Mucosa of rectum (tissue), 2 donors: ENCODE results near the gene AADAT.
A peak's percentile ranks its signal among the peaks of the same experiment; 100 is the strongest.

Experiments
- H3K27ac ChIP-seq, 2 donors: one replicate each; pipeline ENCODE4 v1.7.0; 2013; ENCODE audit warnings: inconsistent platforms in 2 of 2, low read depth in 2 of 2, low read length in 2 of 2
- H3K27me3 ChIP-seq, 2 donors: one replicate each; pipeline ENCODE4 v1.7.0; 2013; ENCODE audit warnings: low read length in 2 of 2; ENCODE audit not compliant: control insufficient read depth in 2 of 2, insufficient read depth in 2 of 2
- H3K36me3 ChIP-seq, 2 donors: one replicate each; pipeline ENCODE4 v1.7.0; 2013; ENCODE audit warnings: low read length in 2 of 2; ENCODE audit not compliant: control insufficient read depth in 2 of 2, insufficient read depth in 2 of 2
- H3K4me1 ChIP-seq, 2 donors: one replicate each; pipeline ENCODE4 v1.7.0; 2013; ENCODE audit warnings: low read length in 2 of 2, mild to moderate bottlenecking in 1 of 2; ENCODE audit not compliant: control insufficient read depth in 2 of 2, insufficient read depth in 2 of 2
- H3K4me3 ChIP-seq, 2 donors: one replicate each; pipeline ENCODE4 v1.7.0; 2013; ENCODE audit warnings: low read length in 2 of 2
- H3K9ac ChIP-seq, 2 donors: one replicate each; pipeline ENCODE4 v1.7.0; 2013; ENCODE audit warnings: low read length in 2 of 2, low read depth in 1 of 2, mild to moderate bottlenecking in 1 of 2
- H3K9me3 ChIP-seq, 2 donors: one replicate each; pipeline ENCODE4 v1.7.0; 2013; ENCODE audit warnings: low read length in 2 of 2; ENCODE audit not compliant: control insufficient read depth in 2 of 2
- donor health status: healthy.
- donor health status: Normal muscosa, but diverticular disease.

AADAT gene

GRCh38 chr4:170089668-170090351 is at the start of gene AADAT:
AADAT (minus strand) TSS chr4:170089956; CDS start chr4:170089690, 266 bp downstream.
- Histone ChIP-seq H3K4me1 (no peaks in the 10 kb centered on the region), H3K27me3 (peaks cover 0 to 4% of the 10 kb centered on the region in 2 donors), H3K9ac (peak within 1 kb of the TSS; percentile 43 to 53), H3K4me3 (peak within 1 kb of the TSS; percentile 72 to 87), H3K36me3 (no peaks in the 10 kb centered on the region), H3K9me3 (no peaks in the 10 kb centered on the region), H3K27ac (no peak within 1 kb of the TSS)

DNA sequence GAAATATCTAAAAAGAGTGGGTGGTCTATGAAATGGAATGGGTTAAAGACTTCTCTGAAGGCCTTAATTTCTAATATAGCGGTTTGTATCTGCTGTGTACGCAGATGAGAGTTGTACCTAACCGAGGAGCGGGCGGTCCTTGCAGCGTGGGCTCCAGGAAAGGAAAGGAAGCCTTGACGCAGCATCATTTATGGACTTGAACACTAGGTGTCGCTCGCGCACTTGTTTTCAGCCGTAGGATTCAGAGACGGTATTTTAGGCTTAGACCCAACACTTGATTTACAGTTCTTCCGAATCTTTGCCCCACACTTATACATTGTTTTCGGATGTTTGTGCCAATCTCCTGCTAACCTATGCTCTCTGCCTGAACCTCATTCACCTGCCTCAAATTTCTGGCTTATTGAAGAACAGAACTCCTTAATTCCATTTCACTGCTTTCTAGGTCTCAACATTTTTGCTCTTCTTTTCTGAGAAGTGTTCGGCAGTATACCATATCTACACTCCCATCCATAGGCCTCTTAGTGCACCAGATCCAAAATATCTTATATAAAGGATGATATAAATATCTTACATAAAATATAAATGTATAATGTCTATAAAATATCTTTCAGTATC is 48.9 kb upstream of the AADAT start:
- Histone ChIP-seq H3K27me3 (no peaks in the 10 kb centered on the region), H3K9me3 (no peaks in the 10 kb centered on the region), H3K9ac (no peak overlapping the region), H3K4me1 (no peaks in the 10 kb centered on the region), H3K4me3 (no peak overlapping the region), H3K36me3 (no peaks in the 10 kb centered on the region), H3K27ac (no peak overlapping the region)

DNA sequence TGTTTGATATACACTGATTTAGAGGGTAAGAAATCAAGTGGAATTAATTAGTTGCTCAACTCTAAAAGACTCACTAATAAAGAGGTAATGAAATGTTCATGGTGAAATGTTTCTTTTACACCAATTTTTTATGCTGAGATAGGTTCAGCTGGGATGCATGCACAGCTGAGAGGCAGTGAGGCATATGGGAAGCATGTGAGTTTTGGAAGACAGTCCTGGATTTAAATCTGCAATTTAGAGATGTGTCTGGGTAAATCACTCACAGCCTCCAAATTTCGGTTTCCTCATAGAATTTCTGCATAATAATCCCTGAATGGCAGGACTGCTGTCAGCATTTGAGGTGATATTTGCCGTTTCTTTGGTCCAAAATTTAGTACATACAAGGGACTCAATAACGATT is 48.2 kb upstream of the AADAT start:
- no peak overlapping the region for H3K27ac ChIP-seq
- H3K4me1 ChIP-seq = no peaks in the 10 kb centered on the region

GRCh38 chr4:170137466-170137865 is 47.7 kb upstream of the AADAT start:
- Histone ChIP-seq H3K27ac (no peak overlapping the region), H3K27me3 (no peaks in the 10 kb centered on the region), H3K4me3 (no peak overlapping the region)

More for the DNA sequence above, 48.2 kb upstream of the AADAT start:
- no peaks in the 10 kb centered on the region for H3K27me3 ChIP-seq
- H3K9ac ChIP-seq = no peak overlapping the region
- H3K36me3 ChIP-seq = no peaks in the 10 kb centered on the region
- no peak overlapping the region for H3K4me3 ChIP-seq
- H3K9me3 ChIP-seq = no peaks in the 10 kb centered on the region

DNA sequence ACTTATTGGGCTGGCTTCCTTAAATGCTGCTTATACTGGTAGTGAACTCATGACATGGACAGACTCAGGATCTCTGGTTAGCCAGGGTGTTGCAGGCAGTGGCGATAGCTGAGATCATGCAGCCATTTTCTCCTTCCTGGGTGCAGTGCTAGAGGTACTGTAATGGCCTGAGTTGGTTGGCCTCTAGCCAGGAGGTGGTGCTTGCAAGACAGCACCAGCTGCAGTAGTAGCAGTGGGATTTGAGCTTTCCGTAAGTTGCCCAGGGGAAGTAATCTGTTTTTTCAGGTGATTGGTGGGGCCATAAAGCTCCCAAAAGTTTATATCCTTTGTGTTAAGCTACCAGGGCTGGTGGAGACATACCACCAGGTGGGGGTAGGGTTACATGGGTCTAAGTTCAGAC is 45.1 kb upstream of the AADAT start:
- H3K9ac ChIP-seq = no peak overlapping the region
- H3K27me3 ChIP-seq = no peaks in the 10 kb centered on the region
- H3K27ac ChIP-seq = no peak overlapping the region
- no peaks in the 10 kb centered on the region for H3K4me1 ChIP-seq
- peaks cover 1 to 6% of the 10 kb centered on the region in 2 donors for H3K9me3 ChIP-seq
- H3K36me3 ChIP-seq = no peaks in the 10 kb centered on the region
- no peak overlapping the region for H3K4me3 ChIP-seq

More at GRCh38 chr4:170137466-170137865, 47.7 kb upstream of the AADAT start:
- Histone ChIP-seq H3K9ac (no peak overlapping the region), H3K4me1 (no peaks in the 10 kb centered on the region), H3K9me3 (peaks cover 1 to 3% of the 10 kb centered on the region in 2 donors), H3K36me3 (no peaks in the 10 kb centered on the region)

DNA sequence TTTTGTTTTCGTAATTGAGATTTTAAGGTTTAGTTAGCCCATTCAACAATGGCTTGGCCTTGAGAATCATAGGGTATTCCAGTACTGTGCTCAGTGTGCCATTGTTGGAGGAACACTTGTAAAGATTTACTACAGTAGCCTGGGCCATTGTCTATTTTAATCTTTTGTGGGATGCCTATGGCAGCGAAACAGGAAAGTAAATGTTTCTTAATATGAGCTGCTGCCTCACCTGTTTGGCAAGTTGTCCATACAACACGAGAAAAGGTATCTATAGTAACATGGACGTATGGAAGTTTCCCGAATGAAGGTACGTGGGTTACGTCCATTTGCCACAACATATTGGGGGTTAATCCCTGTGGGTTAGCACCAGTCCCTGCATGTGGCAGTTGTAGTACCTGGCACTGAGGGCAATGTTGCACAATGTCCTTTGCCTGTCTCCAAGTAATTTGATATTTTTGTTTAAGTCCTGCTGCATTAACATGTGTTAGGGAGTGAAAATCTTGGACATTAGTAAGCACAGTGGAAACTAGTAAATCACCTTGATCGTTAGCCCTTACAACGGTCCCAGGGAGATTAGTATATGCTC is 38.6 kb upstream of the AADAT start:
- Histone ChIP-seq H3K9ac (no peak overlapping the region), H3K4me1 (no peaks in the 10 kb centered on the region), H3K27ac (no peak overlapping the region), H3K27me3 (no peaks in the 10 kb centered on the region), H3K36me3 (no peaks in the 10 kb centered on the region), H3K4me3 (no peak overlapping the region), H3K9me3 (peaks cover 1 to 6% of the 10 kb centered on the region in 2 donors)

DNA sequence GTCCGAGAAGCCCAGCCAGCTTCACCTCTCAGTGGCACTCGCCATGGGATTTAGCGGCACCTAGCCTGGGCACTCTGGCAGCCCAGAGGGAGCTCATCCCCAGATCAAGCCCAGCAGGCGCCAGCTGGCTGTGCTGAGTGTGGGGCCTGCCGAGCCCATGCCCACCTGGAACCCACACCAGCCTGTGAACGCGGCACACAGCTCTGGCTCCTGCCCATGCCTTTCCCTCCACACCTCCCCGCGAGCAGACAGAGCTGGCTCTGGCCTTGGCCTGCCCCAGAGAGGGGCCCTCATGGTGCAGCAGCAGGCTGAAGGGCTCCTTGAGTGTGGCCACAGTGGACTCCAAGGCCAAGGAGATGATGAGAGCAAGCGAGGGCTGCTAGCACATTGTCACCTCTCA is 38.0 kb upstream of the AADAT start:
- Histone ChIP-seq H3K27ac (no peak overlapping the region), H3K36me3 (no peaks in the 10 kb centered on the region), H3K4me1 (no peaks in the 10 kb centered on the region), H3K9me3 (peaks cover 1 to 6% of the 10 kb centered on the region in 2 donors), H3K9ac (no peak overlapping the region), H3K4me3 (no peak overlapping the region), H3K27me3 (no peaks in the 10 kb centered on the region)

DNA sequence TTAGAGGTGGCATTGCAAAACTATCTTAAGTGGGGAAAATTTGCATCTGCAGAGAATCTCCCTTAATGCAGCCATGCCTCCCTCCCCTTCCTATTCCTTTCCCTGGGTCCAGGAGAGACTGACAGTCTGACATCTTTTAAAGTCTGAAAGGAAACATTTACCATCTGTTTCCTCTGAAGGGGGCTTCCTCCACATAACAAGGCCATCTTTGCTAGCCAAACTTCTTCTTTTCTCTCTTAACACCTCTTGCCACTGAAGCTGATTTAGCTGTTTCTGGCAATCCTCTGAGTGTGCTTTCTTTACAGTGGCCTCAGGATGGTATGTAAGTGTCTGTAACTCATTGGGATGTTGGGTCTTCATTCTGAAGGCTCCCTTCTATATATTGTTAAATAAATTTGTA is 34.6 kb upstream of the AADAT start:
- H3K4me3 ChIP-seq = no peak overlapping the region
- no peaks in the 10 kb centered on the region for H3K27me3 ChIP-seq
- H3K27ac ChIP-seq = no peak overlapping the region
- no peaks in the 10 kb centered on the region for H3K4me1 ChIP-seq
- H3K36me3 ChIP-seq = no peaks in the 10 kb centered on the region
- H3K9me3 ChIP-seq = no peaks in the 10 kb centered on the region
- no peak overlapping the region for H3K9ac ChIP-seq

DNA sequence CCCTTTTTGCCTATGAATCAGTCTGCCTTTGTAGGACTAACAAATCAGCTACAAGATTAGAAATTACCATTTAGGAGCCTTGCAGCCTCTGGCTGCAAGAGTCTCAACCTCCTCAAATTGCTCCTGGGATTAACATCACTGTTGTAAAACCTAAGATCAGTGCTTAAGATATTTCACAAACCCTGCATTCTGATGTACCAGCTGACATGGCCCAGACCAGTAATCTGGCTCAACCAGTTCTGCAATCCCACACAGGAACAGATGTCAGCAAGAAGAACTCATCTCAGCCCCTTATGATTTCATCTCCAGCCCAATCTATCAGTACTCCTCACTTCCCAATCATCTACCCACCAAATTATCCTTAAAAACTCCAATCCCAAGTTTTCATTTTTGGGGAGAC is 32.5 kb upstream of the AADAT start:
- H3K27ac ChIP-seq = no peak overlapping the region
- H3K4me1 ChIP-seq = no peaks in the 10 kb centered on the region
- no peaks in the 10 kb centered on the region for H3K27me3 ChIP-seq
- no peak overlapping the region for H3K9ac ChIP-seq
- H3K4me3 ChIP-seq = no peak overlapping the region
- H3K36me3 ChIP-seq = no peaks in the 10 kb centered on the region
- no peaks in the 10 kb centered on the region for H3K9me3 ChIP-seq

DNA sequence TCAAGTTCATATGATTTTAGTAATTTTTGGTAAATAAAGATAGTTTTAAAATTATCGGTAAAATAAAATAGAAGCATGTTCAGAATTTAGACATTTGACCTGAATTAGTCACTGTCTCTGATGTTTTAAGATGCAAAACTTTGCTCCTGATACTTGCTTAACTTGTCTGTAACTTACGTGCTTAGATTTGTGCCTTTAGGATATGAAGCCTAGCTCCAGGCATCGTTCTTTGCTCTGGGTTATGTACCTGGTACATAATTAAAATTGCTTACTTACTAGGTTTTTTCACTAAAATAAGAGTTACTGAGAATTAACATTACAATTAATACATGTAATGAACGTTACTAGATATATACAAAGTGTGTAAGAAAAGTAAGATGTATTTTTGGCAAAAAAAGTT is 24.9 kb upstream of the AADAT start:
- Histone ChIP-seq H3K4me1 (no peaks in the 10 kb centered on the region), H3K27ac (no peak overlapping the region), H3K4me3 (no peak overlapping the region), H3K36me3 (no peaks in the 10 kb centered on the region), H3K27me3 (peaks cover 0 to 2% of the 10 kb centered on the region in 2 donors), H3K9ac (no peak overlapping the region), H3K9me3 (no peaks in the 10 kb centered on the region)
